D721Med (cell line): Measurements from ENCODE around the gene UBR4.

ENCODE experiments used
- DNase-seq: peaks from one replicate; pipeline ENCODE4 v3.0.0; 2011; ENCODE audit warnings: low spot score; ENCODE audit not compliant: insufficient read length
- FAIRE-seq: peaks from 2 replicates; lab custom pipeline; 2011; peaks lifted over from hg19 to GRCh38; lab: Jason Lieb, UNC
- TF ChIP-seq, protein P1 (sequence below): IDR thresholded peaks from 2 replicates; pipeline ENCODE4 v1.5.1; 2012; ENCODE audit warnings: mild to moderate bottlenecking, control low read depth; ENCODE audit not compliant: insufficient read depth; ENCODE audit errors: missing control alignments

The UBR4 gene

DNA sequence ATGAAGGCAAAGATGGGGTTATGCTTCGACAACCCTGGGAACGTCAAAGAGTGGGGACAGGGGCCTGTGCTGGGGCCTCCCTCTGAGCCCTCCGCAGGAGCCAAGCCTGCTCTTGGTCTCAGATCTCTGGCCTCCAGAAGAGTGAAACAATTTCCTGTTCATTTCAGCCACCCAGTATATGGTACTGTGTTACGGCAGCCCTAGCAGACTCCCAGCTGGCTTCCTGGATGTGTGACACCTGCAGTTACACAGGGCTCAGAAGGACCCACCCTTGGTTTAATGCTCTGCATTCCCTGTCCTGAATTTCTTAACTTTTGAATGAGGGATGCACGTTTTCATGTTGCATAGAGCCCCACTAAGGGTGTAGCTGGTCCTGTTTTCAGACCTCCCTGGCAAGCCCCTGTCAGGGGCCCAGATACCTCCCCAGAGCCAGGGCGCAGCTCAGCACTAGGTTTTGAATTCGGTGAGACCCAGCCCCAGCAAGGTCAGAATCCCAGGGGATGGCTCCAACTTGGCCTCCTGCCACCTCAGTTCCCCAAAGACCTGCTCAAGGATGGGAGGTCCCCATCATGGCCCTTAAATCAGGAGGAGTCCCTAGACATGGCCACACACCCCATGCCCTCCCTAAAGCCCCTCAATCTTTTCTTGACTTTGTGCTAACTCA lies 174.6 kb downstream of the UBR4 start:
- DNase-seq (no peak), FAIRE-seq (no peak)
- TF ChIP-seq, protein P1, sequence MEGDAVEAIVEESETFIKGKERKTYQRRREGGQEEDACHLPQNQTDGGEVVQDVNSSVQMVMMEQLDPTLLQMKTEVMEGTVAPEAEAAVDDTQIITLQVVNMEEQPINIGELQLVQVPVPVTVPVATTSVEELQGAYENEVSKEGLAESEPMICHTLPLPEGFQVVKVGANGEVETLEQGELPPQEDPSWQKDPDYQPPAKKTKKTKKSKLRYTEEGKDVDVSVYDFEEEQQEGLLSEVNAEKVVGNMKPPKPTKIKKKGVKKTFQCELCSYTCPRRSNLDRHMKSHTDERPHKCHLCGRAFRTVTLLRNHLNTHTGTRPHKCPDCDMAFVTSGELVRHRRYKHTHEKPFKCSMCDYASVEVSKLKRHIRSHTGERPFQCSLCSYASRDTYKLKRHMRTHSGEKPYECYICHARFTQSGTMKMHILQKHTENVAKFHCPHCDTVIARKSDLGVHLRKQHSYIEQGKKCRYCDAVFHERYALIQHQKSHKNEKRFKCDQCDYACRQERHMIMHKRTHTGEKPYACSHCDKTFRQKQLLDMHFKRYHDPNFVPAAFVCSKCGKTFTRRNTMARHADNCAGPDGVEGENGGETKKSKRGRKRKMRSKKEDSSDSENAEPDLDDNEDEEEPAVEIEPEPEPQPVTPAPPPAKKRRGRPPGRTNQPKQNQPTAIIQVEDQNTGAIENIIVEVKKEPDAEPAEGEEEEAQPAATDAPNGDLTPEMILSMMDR, result no peak

DNA sequence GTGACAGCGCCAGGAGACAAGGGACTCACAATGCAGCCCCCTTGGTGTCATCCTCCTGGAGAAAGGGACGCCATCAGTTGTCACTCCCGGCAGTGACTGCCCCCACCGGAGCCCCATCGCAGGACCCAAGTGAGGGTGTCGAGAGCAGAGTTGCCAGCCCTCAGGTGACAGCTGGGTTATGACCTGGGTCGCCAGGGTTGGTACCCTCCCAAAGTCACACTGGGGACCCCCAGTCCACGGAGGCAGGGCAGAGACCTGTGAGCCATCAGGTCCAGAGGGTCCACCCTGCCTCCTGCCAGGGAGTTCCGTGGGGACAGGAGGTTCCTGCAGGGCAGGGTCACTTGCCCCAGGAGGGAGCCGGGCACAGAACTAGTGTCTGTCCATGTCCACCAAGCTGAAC lies 175.3 kb downstream of the UBR4 start:
- no peak for DNase-seq
- TF ChIP-seq, protein P1, result no peak
- no peak for FAIRE-seq

DNA sequence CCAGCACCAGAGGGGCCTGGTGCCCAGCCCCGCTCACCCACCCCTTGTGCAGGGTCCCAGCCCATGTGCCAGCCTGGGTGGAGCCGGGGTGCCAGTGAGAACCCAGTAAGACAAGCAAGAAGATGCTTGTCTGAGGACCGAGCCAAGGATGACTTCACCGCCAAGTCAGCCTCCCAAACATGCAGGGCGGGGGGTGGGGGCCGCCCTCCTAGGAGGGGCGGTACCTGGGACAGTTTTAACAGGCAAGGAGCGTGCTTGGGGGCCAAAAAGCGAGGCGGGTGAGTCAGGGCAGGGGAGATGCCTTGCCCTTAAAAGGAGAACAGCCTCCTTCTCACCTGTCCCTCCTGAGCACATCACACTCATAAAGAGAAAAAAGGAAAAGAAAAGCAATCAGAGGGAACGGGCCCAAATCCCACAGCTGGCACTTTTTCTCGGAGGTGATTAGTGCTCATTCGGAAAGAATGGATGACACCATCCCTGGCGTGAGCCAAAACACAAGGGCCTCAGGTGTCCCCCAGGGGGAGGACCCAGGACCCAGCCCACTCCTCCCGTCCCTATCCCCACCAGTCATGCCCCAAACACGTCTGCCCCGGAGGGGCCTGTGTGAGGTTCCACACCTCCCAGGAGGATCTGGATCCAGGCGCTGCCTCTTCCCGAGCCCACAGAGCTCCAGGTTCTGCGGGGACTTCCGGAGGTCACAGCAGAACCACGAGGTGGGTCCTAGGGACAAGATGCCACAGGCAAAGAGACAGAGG lies 176.0 kb downstream of the UBR4 start:
- FAIRE-seq, result no peak
- TF ChIP-seq, protein P1, result no peak
- no peak for DNase-seq

DNA sequence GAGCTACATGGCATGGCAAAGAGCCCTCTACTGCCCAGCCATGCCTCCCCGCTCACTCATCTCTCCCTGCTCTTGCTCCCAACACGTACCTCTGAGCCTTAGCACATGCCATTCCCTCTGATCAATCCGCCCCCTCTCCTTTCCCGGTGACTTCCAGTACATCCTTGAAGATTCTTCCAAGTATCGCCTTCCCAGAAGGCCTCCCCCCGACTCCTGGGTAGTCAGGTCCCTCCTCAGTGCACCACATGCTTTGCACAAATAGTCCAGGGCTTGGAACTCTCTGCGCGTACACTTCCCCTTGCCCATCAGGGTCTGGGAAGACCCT lies 176.6 kb downstream of the UBR4 start:
- TF ChIP-seq, protein P1, result no peak
- FAIRE-seq, result no peak

DNA sequence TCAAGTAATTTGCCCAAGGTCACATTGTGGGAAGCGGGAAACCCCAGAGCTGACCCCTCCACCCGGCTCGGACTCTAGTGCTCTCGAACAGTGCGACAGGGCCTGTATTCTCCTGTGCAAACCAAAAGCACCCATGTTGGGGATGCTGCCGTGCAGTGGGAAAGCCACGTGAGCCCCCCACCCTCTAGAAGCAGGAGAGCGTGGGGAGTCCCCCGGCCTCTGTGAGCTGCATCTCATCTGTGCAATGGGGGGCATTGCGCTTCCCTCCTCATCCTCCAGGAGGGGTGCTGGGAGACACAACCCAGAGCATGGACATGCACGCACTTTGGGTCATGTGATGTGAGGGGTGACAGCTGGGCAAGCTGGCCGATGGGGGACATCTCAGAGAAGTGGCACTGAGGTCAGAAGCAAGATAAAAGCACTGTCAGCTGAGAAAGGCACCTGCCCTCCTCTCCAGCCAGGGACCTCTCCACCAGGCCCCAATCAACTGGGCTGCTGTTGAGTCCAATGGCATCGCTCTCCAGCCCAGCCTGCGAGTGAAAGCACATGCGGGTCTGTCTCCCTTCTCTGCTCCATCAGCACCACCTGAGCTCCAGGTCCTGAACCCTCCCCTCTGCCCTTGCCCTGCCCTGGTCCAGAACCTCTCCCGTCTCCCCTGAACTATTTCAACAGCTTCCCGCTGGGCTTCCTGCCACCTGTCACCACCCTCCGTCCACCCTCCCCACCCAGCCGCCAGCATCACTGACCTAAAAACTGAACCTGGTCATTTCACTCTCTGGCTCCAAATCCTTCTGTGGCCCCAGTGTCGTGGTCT lies 177.2 kb downstream of the UBR4 start:
- TF ChIP-seq, protein P1, result no peak
- FAIRE-seq (no peak), DNase-seq (no peak)

More for the DNA sequence above, 176.6 kb downstream of the UBR4 start:
- no peak for DNase-seq

DNA sequence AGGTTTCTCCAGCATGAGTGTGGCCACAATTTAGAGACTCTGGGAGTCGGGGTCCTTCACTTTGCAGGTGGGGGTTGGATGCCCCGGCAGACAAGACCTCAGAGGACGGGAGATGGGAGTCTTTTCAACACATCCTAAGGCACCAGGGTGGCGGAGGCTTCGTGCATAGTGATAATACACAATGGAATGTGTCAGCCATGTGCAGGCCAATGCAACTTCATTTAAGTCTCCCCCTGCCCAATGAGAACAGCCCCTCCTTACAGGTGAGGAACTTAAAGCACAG lies 177.7 kb downstream of the UBR4 start:
- DNase-seq, result no peak
- TF ChIP-seq, protein P1, result no peak
- no peak for FAIRE-seq
